ENCODE results near the gene APP. TPM values are rescaled to one million over a fixed set of nuclear protein-coding genes. Genes with fewer than 3 reads are reported as not detected.
A peak's percentile ranks its signal among the peaks of the same experiment; 100 is the strongest.

The APP gene
- polyA plus RNA-seq, 1 experiment, result 964 TPM

DNA sequence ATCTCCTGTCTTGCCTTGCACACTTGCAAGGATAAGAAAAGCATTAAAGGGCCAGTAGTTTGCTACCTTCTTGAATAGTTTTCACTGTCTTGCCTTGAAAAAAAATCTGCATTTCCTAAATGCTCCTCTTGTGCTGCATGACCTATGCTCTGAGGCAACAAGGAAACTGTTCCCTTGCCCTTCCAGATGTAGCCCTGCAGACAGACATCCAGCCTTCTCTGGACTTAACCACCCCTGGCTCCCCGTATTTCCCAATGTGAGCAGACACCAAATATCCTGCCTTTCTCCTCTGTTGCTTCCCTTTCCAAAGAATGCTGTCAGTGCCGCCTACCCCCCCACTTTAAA lies 258.2 kb downstream of the APP start:
- TF ChIP-seq, protein P1, sequence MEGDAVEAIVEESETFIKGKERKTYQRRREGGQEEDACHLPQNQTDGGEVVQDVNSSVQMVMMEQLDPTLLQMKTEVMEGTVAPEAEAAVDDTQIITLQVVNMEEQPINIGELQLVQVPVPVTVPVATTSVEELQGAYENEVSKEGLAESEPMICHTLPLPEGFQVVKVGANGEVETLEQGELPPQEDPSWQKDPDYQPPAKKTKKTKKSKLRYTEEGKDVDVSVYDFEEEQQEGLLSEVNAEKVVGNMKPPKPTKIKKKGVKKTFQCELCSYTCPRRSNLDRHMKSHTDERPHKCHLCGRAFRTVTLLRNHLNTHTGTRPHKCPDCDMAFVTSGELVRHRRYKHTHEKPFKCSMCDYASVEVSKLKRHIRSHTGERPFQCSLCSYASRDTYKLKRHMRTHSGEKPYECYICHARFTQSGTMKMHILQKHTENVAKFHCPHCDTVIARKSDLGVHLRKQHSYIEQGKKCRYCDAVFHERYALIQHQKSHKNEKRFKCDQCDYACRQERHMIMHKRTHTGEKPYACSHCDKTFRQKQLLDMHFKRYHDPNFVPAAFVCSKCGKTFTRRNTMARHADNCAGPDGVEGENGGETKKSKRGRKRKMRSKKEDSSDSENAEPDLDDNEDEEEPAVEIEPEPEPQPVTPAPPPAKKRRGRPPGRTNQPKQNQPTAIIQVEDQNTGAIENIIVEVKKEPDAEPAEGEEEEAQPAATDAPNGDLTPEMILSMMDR (IDR thresholded peaks at IDR 0.05; ENCODE audit: insufficient read depth, low read depth, low read length), result no peak
- Histone ChIP-seq H3K36me3 (ENCODE audit: control insufficient read depth, insufficient read depth, low read length) (no peaks in the 10 kb centered on the region; the same call in 1 of the 2 replicates), H3K27me3 (ENCODE audit: control insufficient read depth, insufficient read depth, low read length) (no peaks in the 10 kb centered on the region), H3K4me3 (ENCODE audit: low read depth, low read length) (no peak overlapping the region)
- CTCF ChIA-PET, result interaction anchor here (0.6 to 2.3 kb wide), 2 partner anchors 16 to 35 kb away, joined by 3 to 8 read pairs; no protein-coding TSS in a partner anchor
- POLR2A ChIA-PET, result no interaction called here
- DNase-seq (ENCODE audit: low read depth), result no peak

DNA sequence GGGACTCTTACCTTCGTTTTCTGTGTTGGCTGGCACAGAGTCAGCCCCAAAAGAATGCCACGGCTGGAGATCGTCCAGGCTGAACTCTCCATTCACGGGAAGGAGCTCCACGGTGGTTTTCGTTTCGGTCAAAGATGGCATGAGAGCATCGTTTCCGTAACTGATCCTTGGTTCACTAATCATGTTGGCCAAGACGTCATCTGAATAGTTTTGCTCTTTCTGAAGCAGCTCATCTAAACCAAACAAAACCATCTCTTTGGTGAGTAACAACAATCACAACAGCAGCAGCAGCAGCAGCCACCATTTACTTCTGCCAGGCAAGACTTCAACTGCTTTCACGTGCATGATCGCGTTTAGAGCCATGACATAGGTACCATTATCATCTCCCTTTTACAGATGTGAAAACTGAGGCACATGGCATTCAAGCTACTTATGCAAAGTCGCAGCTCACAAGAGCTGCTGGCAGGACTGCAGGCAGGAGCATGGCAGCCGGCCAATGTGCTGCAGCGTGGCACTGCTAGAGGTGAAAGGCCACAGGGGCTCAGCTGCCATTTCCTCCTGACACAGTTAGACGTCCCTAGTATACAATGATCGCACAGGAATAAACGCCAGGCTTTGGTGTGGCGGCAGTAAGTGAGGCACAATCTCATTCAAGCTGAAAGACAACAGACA lies 258.7 kb downstream of the APP start:
- TF ChIP-seq, protein P1 (IDR thresholded peaks at IDR 0.05; ENCODE audit: insufficient read depth, low read depth, low read length), result no peak
- ChIA-PET POLR2A (no interaction called here), CTCF (interaction anchor here (0.6 to 2.3 kb wide), 2 partner anchors 16 to 36 kb away, joined by 3 to 8 read pairs; no protein-coding TSS in a partner anchor)
- Histone ChIP-seq H3K27me3 (ENCODE audit: control insufficient read depth, insufficient read depth, low read length) (no peaks in the 10 kb centered on the region), H3K36me3 (ENCODE audit: control insufficient read depth, insufficient read depth, low read length) (no peaks in the 10 kb centered on the region; the same call in 1 of the 2 replicates), H3K4me3 (ENCODE audit: low read depth, low read length) (no peak overlapping the region)
- DNase-seq (ENCODE audit: low read depth), result no peak

DNA sequence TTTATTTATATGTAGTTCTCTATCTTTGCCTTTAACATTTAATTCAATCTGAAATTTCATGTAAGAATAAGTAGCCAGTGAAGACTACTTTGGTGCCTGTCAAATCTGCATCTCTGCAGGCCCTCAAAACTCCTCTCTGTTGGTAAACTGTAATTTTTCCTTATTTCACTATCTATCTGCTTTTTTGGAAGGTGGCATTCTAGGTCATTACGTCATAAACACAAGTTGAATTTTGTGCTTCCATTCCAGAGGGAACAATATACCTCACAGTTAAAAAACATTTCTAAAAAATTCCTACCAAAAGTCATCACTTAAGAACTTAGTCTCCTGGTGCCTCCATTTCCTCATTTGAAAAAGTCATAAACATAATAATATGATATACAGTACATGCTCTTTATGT lies 259.8 kb downstream of the APP start:
- TF ChIP-seq, protein P1 (IDR thresholded peaks at IDR 0.05; ENCODE audit: insufficient read depth, low read depth, low read length), result no peak
- DNase-seq (ENCODE audit: low read depth), result no peak
- Histone ChIP-seq H3K36me3 (ENCODE audit: control insufficient read depth, insufficient read depth, low read length) (no peaks in the 10 kb centered on the region; the same call in none of the 2 replicates), H3K4me3 (ENCODE audit: low read depth, low read length) (no peak overlapping the region), H3K27me3 (ENCODE audit: control insufficient read depth, insufficient read depth, low read length) (no peaks in the 10 kb centered on the region)
- ChIA-PET POLR2A (interaction anchor here (0.7 kb wide), 1 partner anchor 10 kb away, joined by 5 read pairs; no protein-coding TSS in a partner anchor), CTCF (no interaction called here)

DNA sequence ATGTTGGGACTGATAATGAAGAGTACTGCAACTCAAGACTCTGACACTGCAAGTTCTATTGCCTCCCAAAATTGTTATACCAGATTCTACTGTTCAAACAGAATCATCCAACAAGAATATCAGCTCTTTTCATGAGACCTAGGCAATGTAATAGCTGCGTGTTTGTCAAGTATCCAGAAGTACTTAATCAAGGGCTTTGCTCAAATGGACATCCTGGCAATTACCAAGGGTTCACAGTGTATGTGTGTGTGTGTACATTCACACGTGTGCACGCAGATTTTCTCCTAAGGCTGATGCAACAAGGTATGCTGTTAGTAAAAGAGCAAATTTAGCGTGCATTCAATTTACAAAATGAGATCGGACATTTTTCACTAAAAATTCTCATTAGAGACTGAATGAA lies 261.2 kb downstream of the APP start:
- POLR2A ChIA-PET, result no interaction called here
- CTCF ChIA-PET, result interaction anchor here (2.3 kb wide), 1 partner anchor 13 kb away, joined by 6 read pairs; no protein-coding TSS in a partner anchor
- TF ChIP-seq, protein P1 (IDR thresholded peaks at IDR 0.05; ENCODE audit: insufficient read depth, low read depth, low read length), result no peak
- H3K4me3 ChIP-seq (ENCODE audit: low read depth, low read length), result no peak overlapping the region
- DNase-seq (ENCODE audit: low read depth), result no peak
- no peaks in the 10 kb centered on the region for H3K27me3 ChIP-seq (ENCODE audit: control insufficient read depth, insufficient read depth, low read length)
- H3K36me3 ChIP-seq (ENCODE audit: control insufficient read depth, insufficient read depth, low read length), result peaks cover 1% of the 10 kb centered on the region

DNA sequence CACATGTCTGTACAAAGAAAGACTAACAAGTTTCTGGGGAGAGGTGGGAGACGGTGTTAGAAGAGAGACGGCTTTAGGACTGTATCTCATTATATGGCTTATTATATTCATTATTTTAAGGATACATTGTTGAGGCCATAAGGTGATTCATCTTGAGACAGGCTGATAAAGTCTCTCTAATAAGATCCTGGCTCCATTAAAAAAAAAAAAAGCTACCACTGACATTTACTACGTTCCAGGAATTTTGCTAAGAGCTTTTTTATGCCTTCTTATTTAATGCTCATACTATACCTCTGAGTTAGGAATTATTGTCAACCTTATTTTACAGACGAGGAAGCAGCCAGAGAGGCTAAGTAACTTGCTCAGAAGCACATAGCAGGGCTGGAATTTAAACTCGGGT lies 262.1 kb downstream of the APP start:
- no peaks in the 10 kb centered on the region for H3K27me3 ChIP-seq (ENCODE audit: control insufficient read depth, insufficient read depth, low read length)
- CTCF ChIA-PET, result interaction anchor here (0.6 to 2.3 kb wide), 2 partner anchors 12 to 256 kb away, joined by 3 to 6 read pairs; no protein-coding TSS in a partner anchor
- POLR2A ChIA-PET, result no interaction called here
- TF ChIP-seq, protein P1 (IDR thresholded peaks at IDR 0.05; ENCODE audit: insufficient read depth, low read depth, low read length), result no peak
- peak; percentile 16 for DNase-seq (ENCODE audit: low read depth)
- H3K4me3 ChIP-seq (ENCODE audit: low read depth, low read length), result no peak overlapping the region
- peaks cover 3% of the 10 kb centered on the region for H3K36me3 ChIP-seq (ENCODE audit: control insufficient read depth, insufficient read depth, low read length)

Measured in BJ (cell line).